NCI-H2171 treated with DMSO at 0.1 percent for 48 hours (cell line): ENCODE data around the gene SHISA5.
"Not testable (repeated sequence)": the region's sequence is repeated elsewhere in the genome, so short reads cannot be mapped to it uniquely, and the experiment has no call there.

ENCODE experiments used
- DNase-seq: peaks from one replicate; lab custom pipeline; 2025; lab: John Stamatoyannopoulos, UW

SHISA5 gene

GRCh38 chr3:48504051-48504946 lies at the start of gene SHISA5:
SHISA5 (minus strand) TSS chr3:48504174; CDS start chr3:48504094, 80 bp downstream.
- no peak for DNase-seq

GRCh38 chr3:48553361-48553760 lies 49.4 kb upstream of the SHISA5 start:
- no peak for DNase-seq

GRCh38 chr3:48552111-48552951 lies 48.4 kb upstream of the SHISA5 start:
- no peak for DNase-seq

- DNase-seq = not testable (repeated sequence)
Measured at GRCh38 chr3:48551651-48552050, 47.7 kb upstream of the SHISA5 start.

GRCh38 chr3:48548729-48549705 lies 45.0 kb upstream of the SHISA5 start:
- peak; percentile 29 for DNase-seq

- no peak for DNase-seq
Measured at GRCh38 chr3:48548126-48548525, 44.2 kb upstream of the SHISA5 start.

- DNase-seq = no peak
Measured at GRCh38 chr3:48546203-48546829, 42.3 kb upstream of the SHISA5 start.

GRCh38 chr3:48544141-48544540 lies 40.2 kb upstream of the SHISA5 start:
- DNase-seq = no peak

GRCh38 chr3:48543271-48543866 lies 39.4 kb upstream of the SHISA5 start:
- peak; percentile 64 for DNase-seq

GRCh38 chr3:48538451-48538850 lies 34.5 kb upstream of the SHISA5 start:
- no peak for DNase-seq

- no peak for DNase-seq
Measured at GRCh38 chr3:48536785-48537184, 32.8 kb upstream of the SHISA5 start.

- no peak for DNase-seq
Measured at GRCh38 chr3:48536116-48536515, 32.1 kb upstream of the SHISA5 start.

GRCh38 chr3:48535578-48535977 lies 31.6 kb upstream of the SHISA5 start:
- no peak for DNase-seq

GRCh38 chr3:48532977-48533337 lies 29.0 kb upstream of the SHISA5 start:
- DNase-seq = no peak

- no peak for DNase-seq
Measured at GRCh38 chr3:48532271-48532976, 28.4 kb upstream of the SHISA5 start.

GRCh38 chr3:48530701-48531100 lies 26.7 kb upstream of the SHISA5 start:
- DNase-seq = not testable (repeated sequence)

- no peak for DNase-seq
Measured at GRCh38 chr3:48528754-48529153, 24.8 kb upstream of the SHISA5 start.

GRCh38 chr3:48528048-48528447 lies 24.1 kb upstream of the SHISA5 start:
- no peak for DNase-seq

GRCh38 chr3:48524970-48525369 lies 21.0 kb upstream of the SHISA5 start:
- DNase-seq = no peak

- DNase-seq = no peak
Measured at GRCh38 chr3:48521635-48522034, 17.7 kb upstream of the SHISA5 start.
